Activated naive CD8-positive, alpha-beta T cell treated with anti-CD3 and anti-CD28 coated beads, Interleukin-2, amount 50 U/mL, for 16 hours (primary cell): ENCODE measurements around the gene BTBD2.
A peak's percentile ranks its signal among the peaks of the same experiment; 100 is the strongest.
"Not testable (repeated sequence)": the region's sequence is repeated elsewhere in the genome, so short reads cannot be mapped to it uniquely, and the experiment has no call there.

Experiments used
- DNase-seq: peaks from one replicate; pipeline ENCODE4 v3.0.0-alpha.2; 2020; ENCODE audit warnings: low read depth, low spot score

BTBD2 gene

DNA sequence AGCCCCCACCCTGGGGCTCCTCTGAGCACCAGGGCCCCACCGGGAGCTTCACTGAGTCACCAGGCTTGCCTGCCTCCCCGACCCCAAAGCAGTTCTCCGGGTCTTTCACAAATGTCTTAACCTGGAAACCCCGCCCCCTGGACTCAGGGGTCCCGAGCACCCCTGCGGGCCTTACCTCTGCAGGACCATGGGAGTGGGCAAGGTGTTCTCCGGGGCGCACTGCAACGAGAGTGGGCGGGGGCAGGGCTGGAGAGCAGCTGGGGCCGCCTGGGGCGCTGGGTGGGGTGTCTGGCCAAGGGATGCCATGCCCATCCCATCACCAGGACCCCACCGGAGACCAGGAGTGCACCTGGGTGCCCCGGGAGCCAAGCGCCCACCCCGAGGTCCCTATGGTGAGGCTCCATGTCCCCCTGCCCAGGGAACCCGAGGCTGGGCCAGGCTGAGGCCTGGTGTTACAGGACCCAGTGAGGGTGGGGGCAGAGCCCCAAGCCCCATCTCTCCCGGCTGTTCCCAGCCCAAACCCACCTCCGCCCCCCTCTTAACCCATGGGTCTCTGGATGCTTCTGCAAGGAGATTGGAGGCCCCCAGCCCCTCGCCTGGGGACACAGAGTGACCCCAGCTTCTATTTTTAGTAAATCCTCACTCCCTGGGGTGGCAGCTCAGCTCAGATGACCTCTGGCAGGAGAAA is 24.6 kb upstream of the BTBD2 start:
- DNase-seq: no peak

DNA sequence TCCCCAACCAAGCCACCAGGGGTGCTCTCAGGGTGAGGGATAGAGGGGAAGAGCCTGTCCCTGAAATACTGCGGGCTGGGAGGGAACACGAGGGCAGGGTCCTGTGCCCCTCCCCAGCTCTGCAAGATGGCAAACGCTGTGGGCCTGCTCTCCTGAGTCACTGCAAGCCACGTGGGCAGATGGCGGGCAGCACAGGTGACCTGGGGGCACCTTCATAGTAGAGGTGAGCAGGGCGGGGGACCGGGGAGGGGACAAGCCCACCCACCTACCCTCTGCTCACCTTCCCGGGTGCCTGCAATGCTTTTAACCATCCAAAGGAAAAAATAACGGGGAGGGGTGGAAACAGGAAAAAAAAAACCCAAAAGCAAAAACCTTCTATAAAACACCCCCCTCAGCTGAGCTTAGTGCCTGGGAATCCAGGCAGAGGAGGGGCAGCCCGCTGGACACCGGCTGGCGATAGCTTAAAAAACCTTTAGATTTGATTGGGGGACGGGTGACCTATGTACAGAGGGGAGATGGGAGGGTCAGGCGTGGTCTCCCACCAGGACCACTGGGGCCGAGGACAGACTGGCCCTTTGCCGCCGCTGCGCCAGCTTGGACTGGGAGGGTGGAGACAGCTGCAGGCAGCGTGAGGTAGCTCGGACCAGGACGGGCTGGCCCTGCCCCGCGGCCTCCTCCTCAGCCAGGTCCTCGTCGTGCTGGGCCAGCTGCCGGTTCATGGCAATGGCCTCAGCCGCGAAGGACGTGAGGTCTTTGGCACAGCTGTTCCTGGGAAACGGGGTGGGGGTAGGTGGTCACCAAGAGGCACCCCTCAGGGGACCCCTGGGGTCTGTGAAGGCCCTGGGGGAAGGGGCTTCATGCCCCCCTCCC is 23.8 kb upstream of the BTBD2 start:
- DNase-seq: no peak

GRCh38 chr19:2038284-2039088 is 23.0 kb upstream of the BTBD2 start:
- no peak for DNase-seq

- DNase-seq: no peak
Observed at GRCh38 chr19:2037651-2038255, 22.2 kb upstream of the BTBD2 start.

- DNase-seq: no peak
Observed at GRCh38 chr19:2036424-2036823, 20.9 kb upstream of the BTBD2 start.

- no peak for DNase-seq
Observed at GRCh38 chr19:2035590-2035991, 20.1 kb upstream of the BTBD2 start.

GRCh38 chr19:2034729-2035589 is 19.4 kb upstream of the BTBD2 start:
- DNase-seq: no peak

- not testable (repeated sequence) for DNase-seq
Observed at GRCh38 chr19:2034253-2034652, 18.7 kb upstream of the BTBD2 start.

GRCh38 chr19:2033825-2034159 is 18.3 kb upstream of the BTBD2 start:
- no peak for DNase-seq

- DNase-seq: no peak
Observed at GRCh38 chr19:2033115-2033824, 17.8 kb upstream of the BTBD2 start.

- DNase-seq: no peak
Observed at GRCh38 chr19:2032296-2032941, 16.9 kb upstream of the BTBD2 start.

- DNase-seq: no peak
Observed at GRCh38 chr19:2027361-2027760, 11.8 kb upstream of the BTBD2 start.

GRCh38 chr19:2026770-2027169 is 11.3 kb upstream of the BTBD2 start:
- DNase-seq: no peak

- no peak for DNase-seq
Observed at GRCh38 chr19:2022289-2022688, 6.8 kb upstream of the BTBD2 start.

DNA sequence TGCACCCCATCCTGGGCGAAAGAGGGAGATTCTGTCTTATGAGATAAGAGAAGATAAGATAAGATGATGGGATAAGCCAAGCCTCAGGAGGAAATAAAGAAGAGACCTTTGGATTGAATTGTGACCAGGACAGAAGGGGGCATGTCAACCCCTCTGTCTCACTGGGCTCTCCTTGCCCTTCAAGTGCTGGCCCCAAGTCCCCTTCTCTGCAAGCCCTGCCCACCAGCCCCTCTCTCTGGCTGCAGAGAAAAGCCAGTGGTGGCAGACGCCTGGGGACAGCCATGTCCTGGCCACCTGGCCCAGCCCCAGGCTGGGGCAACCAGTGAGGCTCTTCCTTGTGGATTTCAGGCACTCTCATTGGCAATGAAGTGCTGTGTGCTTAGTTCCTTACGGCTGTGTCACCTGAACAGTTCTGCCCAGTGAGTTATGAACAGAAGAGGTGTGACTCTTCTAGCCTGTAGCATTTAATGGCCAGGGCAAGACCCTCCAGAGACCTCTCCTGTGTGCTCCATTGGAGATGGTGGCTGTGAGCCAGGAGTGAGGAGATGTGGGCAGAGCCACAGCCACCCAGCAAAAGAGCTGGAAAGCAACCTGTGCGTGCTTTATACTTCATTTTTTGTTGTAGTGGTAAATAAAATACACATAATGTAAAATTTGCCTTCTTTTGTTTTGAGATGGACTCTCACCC is 6.1 kb upstream of the BTBD2 start:
- DNase-seq: no peak

- no peak for DNase-seq
Observed at GRCh38 chr19:2018752-2019151, 3.2 kb upstream of the BTBD2 start.

GRCh38 chr19:2016041-2016807 is 710 bp upstream of the BTBD2 start:
- DNase-seq: peak; percentile 20
